Astrocyte of the hippocampus (primary cell): ENCODE results near the gene HADH.
A peak's percentile ranks its signal among the peaks of the same experiment; 100 is the strongest.
"Not testable (repeated sequence)": the region's sequence is repeated elsewhere in the genome, so short reads cannot be mapped to it uniquely, and the experiment has no call there.

Experiments
- DNase-seq: peaks from one replicate; pipeline ENCODE4 v3.0.0; 2011; ENCODE audit warnings: low read depth, low spot score

Gene HADH

DNA sequence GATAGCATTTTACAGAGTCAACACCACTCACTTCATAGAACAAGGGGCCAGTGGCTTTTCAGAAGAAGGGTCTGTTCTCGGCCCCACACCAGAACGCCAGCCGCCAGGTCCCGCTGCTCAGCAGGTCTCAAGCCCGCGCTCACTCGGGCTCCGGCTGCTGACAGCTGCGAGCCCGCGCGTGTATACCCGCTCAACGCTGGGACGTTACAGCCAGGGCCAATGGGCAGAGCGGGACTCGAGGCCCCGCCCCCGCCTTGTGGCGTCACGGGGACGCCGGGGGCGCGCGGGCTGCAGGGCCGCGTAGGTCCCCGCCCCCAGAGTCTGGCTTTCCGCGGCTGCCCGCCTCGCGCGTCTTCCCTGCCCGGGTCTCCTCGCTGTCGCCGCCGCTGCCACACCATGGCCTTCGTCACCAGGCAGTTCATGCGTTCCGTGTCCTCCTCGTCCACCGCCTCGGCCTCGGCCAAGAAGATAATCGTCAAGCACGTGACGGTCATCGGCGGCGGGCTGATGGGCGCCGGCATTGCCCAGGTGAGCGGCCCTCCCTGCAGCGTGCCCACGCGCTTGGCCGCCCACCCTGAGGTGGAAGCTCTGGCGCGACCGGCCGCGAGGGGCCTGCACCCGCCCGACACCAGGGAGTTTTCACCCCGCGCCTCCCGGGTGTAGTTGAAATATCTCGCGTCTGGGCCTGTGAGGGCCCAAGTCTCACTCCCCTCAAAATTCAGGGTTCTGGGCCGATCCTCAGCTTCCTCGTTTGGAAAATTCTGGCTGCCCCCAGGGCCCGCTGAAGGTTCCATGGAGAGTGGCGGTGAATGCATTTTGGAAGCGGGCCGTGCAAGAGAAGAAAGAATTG, at the start of gene HADH:
Gene HADH (plus strand): TSS at position 353 of the 850 bp plus-strand sequence. CDS start 44 bp downstream, at position 397.
- peak; percentile 98 for DNase-seq

DNA sequence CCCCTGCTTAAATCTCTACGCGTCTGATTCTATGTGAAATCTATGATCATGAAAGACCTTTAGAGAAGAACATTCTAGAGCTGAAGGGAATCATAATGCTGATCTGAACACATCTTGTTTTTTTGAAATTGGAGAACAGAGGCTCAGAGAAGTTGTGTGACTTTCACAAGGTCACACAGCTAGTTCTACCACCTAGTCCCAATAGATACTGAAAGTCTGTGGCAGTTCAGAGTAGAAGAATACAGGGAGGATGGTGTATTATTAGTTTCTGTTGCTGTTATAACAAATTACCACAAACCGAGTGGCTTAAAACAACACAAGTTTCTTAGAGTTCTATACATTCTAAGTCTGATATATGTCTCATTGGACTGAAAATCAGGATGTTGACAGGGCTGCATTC, 43.9 kb upstream of the HADH start:
- DNase-seq = no peak

DNA sequence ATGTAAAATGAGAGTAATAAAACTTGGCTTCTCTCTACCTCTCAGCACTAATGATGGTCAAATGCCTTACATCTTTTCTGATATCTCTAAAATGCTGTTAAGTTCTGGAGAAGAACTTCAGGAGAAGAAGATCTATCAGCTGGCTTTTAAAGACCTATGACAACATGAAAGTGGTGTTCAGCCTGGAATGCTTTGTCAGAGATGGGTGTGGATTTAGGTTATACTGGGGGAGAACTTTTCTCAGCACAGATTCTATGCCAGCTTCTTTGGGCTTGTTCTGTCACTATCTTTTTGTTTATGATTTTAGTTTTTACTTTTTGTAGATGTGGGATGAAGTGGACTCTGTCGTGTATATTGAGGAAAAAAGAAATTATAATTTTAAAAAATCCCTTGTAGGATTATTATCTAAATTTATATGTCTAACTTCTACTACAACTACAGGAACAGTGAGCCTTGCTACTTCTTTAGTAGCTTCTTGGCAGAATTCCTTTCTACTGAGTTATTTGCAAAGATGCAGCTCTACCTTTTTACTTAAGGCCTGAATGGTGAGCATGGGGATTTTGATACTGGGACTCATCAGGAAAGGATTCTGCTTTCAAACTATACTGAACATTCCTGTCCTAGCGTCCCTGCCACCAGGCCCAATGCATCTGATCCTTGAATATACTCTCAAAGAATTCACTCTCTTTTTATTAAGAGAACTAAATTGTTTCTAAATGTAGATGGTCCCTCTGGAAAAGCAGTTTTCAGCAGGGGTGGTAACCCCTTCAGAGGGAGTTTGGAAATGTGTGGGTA, 38.7 kb upstream of the HADH start:
- DNase-seq = no peak

DNA sequence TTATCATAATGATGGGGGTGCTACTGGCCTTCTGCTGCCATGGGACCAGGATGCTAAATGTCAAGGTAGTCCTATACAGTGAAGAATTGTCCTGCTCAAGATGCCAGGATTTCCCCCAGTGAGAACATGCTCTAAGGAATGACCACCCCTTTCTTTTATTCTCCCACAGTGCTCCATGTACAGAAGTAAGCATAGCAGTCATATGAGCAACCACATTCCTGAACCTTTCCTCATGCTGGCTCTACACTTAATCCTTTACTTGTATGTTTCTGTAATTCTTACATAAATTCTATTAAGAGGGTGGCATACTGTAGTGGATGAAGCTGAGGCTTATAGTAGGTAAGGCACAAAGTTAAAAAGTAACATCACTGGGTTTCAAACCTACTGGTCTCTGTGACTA, 38.1 kb upstream of the HADH start:
- peak; percentile 84 for DNase-seq

DNA sequence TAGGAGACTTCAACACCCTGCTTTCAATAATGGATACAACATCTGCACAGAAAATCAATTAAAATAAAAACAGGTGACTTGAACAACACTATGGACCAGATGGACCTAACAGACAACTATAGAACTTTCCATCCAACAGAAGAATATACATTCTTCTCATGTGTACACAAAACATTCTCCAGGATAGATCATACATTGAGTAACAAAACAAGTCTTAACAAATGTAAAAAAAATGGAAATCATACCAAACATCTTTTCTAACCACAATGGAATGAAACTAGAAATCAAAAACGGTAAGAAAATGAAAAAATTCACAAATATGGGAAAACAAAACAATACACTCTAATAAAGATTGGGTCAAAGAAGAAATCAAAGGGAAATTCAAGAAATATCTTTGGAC, 33.7 kb upstream of the HADH start:
- DNase-seq = no peak

DNA sequence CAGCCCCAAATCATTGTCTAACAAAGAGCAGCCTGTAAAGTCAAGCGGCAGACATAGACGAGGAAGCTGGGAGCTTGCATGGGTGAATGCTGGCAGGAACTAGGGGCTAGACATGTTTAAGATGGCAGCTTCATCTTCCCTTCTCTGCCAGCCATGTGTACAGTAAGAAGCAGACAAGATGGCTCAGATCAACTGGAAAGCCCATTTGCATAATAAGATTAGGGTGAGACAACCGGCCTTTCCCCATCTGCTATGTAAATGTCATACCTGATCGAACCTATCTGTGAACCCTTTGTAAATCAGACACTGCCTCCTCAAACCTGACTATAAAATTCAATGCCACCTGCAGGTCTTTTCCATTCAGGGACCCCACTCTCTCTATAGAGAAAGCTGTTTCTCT, 22.8 kb upstream of the HADH start:
- DNase-seq = no peak

DNA sequence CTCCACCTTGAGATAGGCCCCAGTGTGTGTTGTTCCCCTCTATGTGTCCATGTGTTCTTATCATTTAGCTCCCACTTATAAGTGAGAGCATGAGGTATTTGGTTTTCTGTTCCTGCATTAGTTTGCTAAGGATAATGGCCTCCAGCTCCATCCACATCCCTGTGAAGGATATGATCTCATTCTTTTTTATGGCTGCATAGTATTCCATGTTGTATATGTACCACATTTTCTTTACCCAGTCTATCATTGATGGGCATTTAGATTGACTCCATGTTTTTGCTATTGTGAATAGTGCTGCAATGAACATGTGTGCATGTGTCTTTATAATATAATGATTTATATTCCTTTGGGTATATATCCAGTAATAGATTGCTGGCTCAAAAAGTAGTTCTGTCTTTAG, 22.2 kb upstream of the HADH start:
- not testable (repeated sequence) for DNase-seq

DNA sequence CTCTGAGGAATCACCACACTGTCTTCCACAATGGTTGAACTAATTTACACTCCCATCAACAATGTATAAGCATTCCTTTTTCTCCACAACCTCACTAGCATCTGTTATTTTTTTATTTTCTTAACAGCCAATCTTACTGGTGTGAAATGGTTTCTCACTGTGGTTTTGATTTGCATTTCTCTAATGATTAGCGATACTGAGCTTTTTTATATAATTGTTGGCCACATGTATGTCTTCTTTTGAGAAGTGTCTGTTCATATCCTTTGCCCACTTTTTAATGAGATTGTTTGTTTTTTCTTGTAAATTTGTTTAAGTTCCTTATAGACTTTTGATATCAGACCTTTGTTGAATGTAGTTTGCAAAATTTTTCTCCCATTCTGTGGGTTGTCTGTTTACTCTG, 21.8 kb upstream of the HADH start:
- DNase-seq = not testable (repeated sequence)

DNA sequence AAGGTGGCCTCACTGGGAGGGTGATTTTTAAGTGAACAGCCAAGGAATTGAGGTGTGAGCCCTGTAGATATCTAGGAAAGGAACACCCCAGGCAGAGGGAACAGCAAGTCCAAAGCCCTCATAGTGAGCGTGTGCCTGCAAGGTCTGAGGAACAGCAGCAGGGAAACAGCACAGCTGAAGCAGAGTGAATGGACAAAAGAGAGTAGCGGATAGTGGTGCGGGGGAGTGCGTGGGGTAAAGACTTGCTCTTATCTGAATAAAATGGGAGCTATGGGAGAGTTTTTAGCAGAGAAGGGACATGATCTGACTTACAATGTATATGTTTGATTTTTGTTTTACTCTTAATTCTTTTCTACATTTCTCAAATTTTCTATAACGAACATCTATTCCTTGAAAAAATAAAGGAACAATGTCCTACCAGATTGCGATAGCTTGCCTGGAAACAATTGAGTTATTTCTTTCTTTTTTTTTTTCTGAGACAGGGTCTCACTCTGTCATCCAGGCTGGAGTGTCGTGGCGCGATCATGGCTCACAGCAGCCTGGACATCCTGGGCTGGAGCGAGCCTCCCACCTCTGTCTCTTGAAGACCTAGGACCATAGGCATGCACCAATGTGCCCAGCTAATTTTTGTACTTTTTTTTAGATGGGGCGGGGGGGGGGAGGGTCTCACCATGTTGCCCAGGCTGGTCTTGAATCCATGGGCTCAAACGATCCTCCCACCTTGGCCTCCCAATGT, 19.5 kb upstream of the HADH start:
- no peak for DNase-seq

DNA sequence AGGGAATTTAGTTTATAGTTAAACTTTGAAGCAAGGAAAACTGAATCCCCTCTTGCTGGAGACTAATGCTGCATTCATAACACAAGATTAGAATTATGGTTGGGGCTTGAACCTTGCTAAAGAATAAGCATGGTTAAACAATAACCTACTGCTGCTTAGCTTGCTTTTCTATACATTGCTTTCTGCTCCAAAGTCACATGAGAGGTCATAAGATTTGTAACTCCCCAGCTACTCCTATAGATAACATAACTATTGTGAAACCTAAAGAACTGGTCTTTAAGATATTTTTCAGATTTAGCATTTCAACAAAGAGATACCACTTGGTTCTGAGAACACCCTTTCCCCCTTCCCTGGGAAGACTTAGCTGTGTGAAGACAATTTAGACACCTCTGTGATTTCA, 17.1 kb upstream of the HADH start:
- no peak for DNase-seq

DNA sequence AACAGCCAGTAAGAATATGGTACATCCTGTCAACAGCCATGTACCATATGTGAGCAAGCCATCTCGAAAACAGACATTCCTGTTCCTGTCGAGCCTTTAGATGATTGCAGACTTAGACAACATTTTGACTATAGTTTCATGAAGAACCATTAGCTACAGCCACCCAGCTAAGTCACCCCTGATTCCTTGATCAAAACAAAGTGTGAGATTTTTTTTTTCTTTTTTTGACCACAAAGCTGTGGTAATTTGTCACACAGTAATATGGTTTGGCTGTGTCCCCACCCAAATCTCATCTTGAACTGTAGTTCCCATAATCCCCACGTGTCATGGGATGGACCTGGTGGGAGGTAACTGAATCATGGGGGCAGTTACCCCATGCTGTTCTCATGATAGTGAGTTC, 15.2 kb upstream of the HADH start:
- no peak for DNase-seq

DNA sequence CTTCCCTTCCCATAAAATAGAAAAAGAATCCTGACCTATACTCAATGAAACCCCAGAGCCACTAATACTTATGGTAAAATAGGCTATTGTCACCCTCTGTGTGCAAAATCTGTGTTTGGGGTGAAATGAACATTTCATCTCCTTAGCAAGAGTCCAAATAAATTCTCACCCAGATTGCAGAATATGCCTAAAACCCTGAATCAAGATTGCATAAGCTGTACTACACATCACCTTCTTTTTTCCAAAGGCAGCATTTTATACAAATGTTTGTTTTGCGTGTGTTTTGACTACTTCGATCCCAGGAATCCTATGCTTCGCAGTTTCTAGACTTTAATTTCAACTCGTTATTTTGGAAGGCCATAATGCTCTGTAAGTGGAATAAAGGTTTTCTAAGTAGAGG, 12.2 kb upstream of the HADH start:
- DNase-seq = no peak

DNA sequence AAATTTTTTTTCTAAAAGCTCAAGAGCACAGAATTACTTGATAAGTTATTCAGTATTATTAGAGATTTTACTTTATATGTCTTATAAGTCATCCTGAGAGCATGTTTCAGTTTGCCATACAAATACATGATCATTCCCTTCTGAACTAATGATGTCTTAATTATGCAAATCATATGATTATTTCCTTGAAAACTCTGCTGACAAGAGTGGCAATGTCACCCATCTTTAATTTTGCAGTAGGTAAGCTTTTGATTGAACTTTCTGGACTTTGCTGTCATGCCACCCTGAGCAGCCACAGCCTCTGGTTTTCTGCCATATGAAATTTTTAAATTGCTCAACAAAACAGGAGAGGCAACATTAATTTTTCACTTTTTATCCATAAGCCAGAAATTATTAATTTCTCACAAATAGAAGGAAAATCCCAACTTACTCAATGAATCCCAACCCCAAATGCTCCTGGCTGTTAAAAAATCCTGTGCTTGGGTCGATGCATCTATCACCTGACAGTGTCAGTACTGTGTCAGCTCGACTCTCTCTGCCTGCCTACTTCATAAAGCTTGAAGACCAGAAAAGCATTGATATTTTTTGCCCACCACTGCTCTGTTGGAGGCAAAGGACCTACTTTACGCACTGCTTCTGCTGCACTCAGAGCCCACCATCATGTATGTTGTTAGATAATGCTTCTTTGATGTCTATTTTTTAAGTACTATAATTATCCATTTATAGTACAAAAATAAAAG, 11.6 kb upstream of the HADH start:
- no peak for DNase-seq

DNA sequence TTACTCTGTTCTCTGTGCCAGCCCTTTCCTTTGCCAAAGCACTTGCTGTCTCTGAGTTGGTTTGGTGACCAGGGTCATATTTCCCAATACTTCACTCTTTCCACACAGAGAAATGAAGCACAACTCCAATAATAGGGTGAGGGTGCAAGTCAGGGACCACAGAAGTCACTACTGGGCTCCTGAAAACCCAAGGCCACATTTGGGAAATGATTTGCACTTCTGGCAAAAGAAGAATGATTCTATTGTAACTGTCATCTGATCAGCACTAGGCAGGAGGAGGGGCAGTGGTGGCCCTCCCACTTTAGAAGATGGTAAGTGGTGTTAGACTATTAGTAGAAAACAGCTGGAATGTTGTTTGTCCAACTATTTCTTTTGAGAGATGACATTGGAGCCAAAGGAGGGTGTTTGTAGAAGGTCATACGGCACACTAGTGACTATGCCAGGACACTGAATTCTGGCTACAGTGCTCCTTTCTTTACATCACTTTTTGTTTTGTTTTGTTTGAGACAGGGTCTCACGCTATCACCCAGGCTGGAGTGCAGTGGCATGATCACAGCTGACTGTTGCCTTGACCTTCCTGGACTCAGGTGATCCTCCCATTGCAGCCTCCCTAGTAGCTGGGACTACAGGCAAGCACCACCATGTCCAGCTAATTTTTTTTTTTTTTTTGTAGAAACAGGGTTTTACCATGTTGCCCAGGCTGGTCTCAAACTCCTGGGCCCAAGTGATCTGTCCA, 10.8 kb upstream of the HADH start:
- DNase-seq = no peak

DNA sequence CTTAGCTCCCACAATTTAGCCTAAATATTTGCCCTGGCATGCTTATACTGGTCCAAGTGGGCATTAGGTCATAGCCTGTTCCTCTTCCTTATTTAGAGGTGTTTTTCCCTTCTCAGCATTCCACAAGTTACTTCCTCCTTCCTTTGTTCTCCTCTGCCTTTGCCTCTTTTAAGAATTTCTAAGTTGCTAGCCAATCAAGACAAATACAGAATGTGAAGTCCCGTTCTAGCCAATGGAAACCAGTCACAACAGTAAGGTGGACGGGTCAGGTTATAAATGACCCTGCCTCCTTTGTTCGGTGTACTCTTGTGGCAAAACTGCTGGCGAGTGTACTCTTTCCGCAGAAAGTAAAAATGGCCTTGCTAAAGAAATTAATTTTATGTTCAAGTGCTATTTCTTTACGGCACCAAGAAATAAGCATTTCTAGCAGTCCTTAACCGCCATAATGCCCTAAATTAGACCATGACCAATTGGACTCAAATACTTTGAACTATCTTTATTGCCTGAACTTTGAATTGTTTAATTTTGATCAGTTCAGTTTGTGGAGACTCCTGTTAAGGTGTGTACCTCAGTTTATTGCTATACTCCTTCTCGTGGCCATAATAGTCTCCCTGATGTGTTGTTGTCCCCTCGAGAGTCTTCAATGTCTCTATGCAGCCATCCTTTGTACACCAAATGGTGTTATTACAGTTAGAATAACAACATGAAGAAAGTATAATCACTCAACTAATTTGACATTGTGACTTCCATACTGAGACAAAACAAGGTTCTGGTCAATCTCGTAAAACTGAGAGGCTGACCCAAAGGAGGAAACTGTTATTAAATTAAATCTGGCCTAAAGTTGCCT, 1.6 kb upstream of the HADH start:
- DNase-seq = no peak

DNA sequence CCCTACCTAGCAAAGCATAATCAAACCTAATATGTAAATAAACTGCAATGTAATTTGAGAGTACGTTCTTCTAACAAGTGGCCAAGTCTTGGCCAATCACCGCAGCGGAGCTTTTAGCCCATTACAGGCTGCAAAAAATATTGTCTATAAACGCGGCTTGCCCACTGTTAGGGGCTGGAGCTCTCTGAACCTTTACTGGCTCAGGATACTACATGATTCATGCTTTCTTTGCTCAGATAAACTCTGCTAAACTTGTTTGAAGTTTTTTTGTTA, 990 bp upstream of the HADH start:
- DNase-seq = no peak

DNA sequence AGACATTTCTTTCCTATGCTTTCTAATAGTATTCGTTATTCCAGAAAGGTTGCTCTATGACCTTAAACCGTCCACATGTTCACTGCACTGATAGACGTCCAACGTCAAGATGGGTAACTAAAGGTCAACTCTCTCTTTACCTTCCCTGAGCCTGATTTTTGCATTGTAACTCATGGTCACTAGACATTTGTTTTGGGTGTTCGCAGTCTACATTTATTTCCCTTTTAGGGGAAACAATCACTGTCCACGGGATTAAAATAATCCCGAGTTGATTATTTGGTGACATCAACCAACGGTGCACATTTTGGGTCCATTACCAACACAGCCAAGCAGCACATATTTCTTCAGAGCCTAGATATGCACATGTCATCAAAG, 540 bp upstream of the HADH start:
- no peak for DNase-seq

DNA sequence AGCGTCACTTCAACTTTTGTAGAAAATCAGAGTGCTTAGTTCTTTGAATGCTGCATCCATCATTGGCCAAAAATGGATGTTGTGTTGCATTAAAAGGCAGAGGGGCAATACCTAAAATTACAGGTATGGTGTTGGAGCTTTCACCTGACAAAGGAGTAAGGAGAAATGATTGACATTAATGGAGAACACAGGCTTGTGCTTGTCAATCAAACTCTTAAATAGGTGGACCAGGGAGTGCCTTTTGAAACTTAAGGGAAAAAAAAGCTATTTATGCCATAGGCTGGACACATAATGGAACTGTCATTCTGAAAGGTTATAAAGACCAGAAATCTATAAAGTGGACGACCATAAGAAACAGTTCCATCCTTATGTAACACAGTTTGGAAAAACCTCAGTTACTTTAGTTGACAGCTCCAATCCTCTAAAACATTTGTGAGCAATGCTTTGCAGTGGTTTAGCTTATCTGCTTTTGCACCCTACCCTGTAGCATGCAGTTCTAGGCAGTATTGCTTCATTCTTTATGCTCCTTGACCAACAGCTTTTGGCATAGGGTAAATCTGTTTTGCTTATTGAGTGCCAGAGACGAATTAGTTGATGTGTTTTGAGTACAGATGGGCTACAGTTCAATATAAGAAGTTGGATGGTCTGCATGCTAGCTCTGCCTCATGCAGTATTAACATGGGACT, 2.4 kb downstream of the HADH start:
- peak; percentile 23 for DNase-seq

DNA sequence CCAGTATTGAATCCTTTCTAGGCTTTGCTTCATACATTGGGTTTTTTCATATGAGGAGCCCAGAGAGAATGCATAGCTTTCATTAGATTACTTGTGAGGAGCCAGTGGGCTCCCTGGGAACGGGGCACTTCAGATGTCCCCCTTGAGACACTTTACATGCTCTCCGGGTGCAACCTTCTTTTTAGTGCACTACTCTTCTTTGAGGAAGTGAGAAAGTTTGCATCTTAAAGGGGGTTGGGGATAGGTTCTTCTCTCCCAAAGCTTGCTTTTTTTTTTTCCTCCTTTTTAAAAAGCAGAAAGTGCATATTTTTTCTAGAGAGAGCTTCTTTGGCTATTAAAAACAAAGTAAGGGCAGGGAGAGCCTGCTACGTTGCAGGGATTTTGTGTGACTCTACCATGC, 4.3 kb downstream of the HADH start:
- DNase-seq = no peak

DNA sequence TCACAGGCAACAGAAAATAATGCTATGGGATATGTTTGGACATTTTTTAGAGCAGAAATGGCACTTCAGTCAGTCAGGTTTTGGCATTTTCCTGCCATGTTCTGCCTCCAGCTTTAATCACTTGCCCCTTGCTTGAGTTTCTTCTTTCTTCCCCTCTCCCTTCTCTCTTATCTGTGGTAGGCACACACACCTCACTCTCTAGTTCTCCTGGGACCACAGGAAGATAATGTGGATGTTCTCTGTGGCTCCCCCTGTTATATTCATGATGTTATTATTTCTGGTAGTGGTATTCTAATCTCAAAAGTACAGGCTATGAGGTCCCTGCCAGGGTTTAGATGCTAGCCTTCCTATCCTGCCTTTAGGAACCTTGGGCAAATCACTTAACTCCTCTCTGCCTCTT, 5.2 kb downstream of the HADH start:
- DNase-seq = no peak
